Measurements from ENCODE around the gene SYNJ2. TPM values are rescaled to one million over a fixed set of nuclear protein-coding genes. Genes with fewer than 3 reads are reported as not detected.

Gene SYNJ2
- total RNA-seq, 4 donors from 2014 or later = 6.6 to 15.6 (median 9.8) TPM

DNA sequence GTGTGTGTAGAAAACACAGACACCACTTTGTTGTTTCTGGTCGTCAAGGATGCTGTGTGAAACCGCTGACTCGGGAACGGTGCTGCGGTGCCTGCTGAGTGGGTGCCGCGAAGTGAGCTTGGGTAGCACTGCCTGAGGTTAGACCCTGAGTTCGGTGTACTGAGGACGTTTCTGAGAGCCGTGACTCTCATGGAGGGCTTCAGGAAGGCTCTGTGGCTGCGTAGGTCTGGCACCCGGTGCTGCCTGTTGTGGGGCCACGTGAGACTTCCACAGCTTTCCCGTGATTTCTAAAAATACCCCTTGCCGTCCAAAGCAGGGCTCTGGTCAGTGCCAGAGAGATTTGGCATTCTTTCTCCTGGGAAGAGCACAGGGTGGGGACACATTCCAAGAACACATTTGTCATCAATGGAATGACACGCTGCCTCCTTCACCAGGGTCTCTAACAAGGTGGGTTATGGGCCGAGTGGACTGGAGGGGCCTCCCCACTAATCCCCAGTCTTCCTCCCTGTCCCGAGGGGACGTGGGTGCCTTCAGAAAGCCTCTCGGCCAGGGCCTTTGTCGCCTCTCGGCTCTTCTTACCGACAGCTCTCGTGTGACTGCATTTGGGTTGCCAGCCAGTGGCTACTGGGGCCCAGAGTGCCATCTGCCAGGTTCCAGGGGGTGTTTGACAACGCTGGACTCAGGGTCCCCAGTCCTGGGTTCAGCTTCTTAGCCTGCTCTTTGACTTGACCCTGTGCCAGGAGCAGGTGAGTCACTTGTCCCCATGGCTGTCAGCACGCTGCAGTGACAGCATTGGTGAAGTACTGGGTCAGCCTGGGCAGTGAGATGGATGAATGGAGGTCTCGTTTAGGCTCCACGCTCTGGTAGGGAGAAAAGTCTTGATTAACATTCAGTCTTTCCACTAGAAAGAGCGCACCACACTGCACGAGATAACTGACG is 62.2 kb downstream of the SYNJ2 start:
- WGBS, 2 donors = 77 to 91% methylated on average over 14 to 19 of the region's 31 CpGs
- Histone ChIP-seq H3K9me3 (no peaks in the 10 kb centered on the region), H3K4me1 (peaks cover 26 to 60% (median 46%) of the 10 kb centered on the region in 3 donors), H3K36me3 (peaks cover 0 to 5% (median 0%) of the 10 kb centered on the region in 3 donors), H3K4me3 (no peak overlapping the region), H3K27me3 (no peaks in the 10 kb centered on the region), H3K27ac (peak overlapping the region; percentile 69 to 87 (median 80))
- intact Hi-C loops (cut with DNase I) = no loop called here
- no peak for DNase-seq
- TF ChIP-seq, protein P1, sequence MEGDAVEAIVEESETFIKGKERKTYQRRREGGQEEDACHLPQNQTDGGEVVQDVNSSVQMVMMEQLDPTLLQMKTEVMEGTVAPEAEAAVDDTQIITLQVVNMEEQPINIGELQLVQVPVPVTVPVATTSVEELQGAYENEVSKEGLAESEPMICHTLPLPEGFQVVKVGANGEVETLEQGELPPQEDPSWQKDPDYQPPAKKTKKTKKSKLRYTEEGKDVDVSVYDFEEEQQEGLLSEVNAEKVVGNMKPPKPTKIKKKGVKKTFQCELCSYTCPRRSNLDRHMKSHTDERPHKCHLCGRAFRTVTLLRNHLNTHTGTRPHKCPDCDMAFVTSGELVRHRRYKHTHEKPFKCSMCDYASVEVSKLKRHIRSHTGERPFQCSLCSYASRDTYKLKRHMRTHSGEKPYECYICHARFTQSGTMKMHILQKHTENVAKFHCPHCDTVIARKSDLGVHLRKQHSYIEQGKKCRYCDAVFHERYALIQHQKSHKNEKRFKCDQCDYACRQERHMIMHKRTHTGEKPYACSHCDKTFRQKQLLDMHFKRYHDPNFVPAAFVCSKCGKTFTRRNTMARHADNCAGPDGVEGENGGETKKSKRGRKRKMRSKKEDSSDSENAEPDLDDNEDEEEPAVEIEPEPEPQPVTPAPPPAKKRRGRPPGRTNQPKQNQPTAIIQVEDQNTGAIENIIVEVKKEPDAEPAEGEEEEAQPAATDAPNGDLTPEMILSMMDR (IDR thresholded peaks at IDR 0.05) = no peak
- no peak for TF ChIP-seq POLR2A (IDR thresholded peaks at IDR 0.05)

DNA sequence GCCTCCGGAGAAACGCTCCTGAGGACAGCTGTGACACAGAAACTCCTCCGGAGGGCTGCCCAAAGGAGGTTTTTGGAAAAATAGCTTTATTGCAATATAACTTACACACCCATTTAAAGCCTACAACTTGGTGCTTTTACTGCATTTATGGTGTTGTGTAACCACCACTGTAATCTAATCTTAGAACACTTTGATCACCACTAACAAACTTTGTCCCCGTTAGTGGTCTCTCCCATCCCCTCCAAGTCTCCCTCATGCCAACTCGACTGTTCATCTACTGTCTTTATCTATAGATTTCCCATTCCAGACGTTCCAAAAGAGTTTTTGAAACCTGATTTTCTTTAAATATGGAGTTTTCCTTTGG is 62.8 kb downstream of the SYNJ2 start:
- no peak for TF ChIP-seq POLR2A (IDR thresholded peaks at IDR 0.05)
- TF ChIP-seq, protein P1 (IDR thresholded peaks at IDR 0.05) = no peak
- Histone ChIP-seq H3K36me3 (peaks cover 0 to 8% (median 0%) of the 10 kb centered on the region in 3 donors), H3K4me1 (peaks cover 24 to 60% (median 42%) of the 10 kb centered on the region in 3 donors), H3K4me3 (no peak overlapping the region), H3K9me3 (no peaks in the 10 kb centered on the region), H3K27me3 (no peaks in the 10 kb centered on the region), H3K27ac (no peak overlapping the region)
- DNase-seq = no peak
- WGBS, 2 donors = 93 to 95% methylated on average over 6 of the region's 6 CpGs
- intact Hi-C loops (cut with DNase I) = no loop called here

DNA sequence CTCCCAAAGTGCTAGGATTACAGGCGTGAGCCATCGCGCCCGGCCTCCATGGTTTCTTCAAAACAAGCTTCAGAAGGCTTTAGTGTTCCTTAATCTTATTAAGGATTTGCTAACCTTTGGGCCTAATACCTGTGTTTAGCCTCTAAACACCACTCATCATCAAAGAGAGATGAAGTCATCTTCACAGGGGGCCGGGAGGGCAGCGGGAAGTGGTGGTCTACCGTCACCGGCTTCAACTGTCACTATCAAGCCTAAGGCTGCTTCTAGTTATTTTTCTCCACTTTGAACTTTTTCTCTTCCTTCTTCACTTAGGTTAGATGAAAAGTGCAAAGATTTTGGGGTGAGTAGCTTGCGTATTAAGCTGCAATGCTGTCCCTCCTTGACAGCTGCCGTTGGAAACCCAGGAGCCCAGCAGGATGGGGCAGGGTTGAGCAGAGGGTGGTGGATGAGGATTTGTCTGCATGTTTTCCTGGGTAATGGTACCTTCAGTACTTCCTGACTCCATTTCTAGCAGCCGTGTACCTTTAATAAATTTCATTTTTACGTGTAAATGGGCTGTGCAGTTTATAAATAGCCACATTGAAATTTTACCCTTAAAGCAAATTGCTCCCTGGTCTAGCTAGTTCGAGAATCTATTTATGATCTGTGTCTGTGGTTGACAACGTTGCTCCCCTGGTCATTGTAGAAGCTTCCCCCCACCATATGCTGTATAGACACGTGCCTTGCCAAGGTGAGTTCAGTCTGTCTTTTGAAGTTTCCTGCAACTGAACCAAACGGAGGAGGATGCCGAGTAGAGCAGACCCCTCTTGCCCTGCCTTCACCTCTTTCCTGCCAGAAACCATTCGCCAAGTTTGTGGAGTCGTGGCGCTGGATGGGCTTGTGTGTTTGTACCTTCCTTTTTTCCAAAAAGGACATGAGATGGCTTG is 64.8 kb downstream of the SYNJ2 start:
- TF ChIP-seq POLR2A (IDR thresholded peaks at IDR 0.05) = no peak
- TF ChIP-seq, protein P1 (IDR thresholded peaks at IDR 0.05) = no peak
- DNase-seq = no peak
- Histone ChIP-seq H3K9me3 (no peaks in the 10 kb centered on the region), H3K27me3 (no peaks in the 10 kb centered on the region), H3K36me3 (peaks cover 0 to 12% (median 0%) of the 10 kb centered on the region in 3 donors), H3K4me1 (peaks cover 9 to 50% (median 23%) of the 10 kb centered on the region in 3 donors), H3K27ac (no peak overlapping the region), H3K4me3 (no peak overlapping the region)
- 86 to 87% methylated on average over 18 to 20 of the region's 20 CpGs for WGBS, 2 donors
- intact Hi-C loops (cut with DNase I) = no loop called here

DNA sequence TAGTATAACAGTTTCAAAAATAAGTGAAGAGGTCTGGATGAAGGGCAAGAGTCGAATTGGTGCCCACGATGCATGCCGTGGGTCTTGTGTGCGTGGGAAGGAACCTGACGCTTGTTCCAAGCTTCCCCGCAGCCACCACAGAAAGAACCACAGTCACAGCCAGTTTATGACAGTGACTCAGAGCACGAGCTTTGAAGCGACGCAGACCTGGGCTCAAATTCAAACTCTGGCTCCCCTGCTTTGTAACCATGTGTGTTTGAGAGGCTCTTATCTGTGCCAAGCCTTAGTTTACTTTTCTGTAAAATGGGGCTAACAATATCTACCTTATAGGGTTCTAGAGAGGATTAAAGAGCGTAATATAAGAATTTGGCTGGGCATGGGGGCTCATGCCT is 65.5 kb downstream of the SYNJ2 start:
- no peaks in the 10 kb centered on the region for H3K9me3 ChIP-seq
- H3K4me3 ChIP-seq = no peak overlapping the region
- H3K27ac ChIP-seq = no peak overlapping the region
- no peak for TF ChIP-seq POLR2A (IDR thresholded peaks at IDR 0.05)
- TF ChIP-seq, protein P1 (IDR thresholded peaks at IDR 0.05) = no peak
- H3K4me1 ChIP-seq = peaks cover 9 to 44% (median 16%) of the 10 kb centered on the region in 3 donors
- 40 to 86% methylated on average over 9 to 10 of the region's 10 CpGs for WGBS, 2 donors
- no peak for DNase-seq
- intact Hi-C loops (cut with DNase I) = no loop called here
- peaks cover 0 to 12% (median 0%) of the 10 kb centered on the region in 3 donors for H3K36me3 ChIP-seq
- no peaks in the 10 kb centered on the region for H3K27me3 ChIP-seq
